GM19035 (cell line): Measurements from ENCODE around the gene GTSF1L.

Experiments
- ATAC-seq: cut with Tn5 transposase; IDR thresholded peaks from one replicate; pipeline ENCODE4 v1.9.1; 2021; ENCODE audit not compliant: unreplicated experiment

GTSF1L gene

DNA sequence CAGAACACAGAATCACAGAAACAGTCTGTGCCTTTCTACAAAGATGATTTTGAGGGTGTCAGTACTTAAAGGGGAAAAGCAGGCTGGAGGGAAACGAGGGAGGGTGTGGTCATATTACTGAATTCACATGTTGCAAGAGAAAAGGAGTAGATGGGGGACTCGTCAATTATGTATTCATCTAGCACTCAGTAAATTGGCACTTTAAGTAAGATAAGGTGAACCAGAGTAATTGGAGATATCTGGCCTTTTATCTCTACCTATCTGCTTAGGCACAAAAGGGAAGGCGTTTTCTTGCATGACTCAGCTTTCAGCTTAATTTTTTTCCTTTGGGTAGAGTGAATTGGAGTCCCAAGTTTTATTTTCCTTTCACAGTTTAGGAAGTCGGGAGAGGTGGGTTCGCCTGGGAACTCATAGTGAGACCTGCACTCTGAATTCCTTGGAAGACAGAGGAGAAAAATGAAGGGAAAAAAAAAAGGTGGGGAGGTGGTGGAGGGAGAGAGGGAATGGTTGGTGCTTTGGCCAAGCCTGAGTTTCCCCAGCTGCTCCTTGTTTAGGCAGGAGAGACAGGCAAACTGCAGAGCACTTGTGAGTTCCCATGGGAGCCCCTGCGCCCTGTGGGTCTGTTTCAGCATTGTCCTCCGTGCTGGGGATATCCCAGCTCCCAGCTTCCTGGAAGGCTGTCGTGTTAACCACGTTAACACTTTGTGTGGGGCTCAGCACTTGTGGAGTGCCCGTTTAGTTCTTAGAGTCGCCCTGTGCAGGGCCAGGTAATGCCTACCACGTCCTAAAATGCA, 19.7 kb upstream of the GTSF1L start:
- no peak for ATAC-seq

DNA sequence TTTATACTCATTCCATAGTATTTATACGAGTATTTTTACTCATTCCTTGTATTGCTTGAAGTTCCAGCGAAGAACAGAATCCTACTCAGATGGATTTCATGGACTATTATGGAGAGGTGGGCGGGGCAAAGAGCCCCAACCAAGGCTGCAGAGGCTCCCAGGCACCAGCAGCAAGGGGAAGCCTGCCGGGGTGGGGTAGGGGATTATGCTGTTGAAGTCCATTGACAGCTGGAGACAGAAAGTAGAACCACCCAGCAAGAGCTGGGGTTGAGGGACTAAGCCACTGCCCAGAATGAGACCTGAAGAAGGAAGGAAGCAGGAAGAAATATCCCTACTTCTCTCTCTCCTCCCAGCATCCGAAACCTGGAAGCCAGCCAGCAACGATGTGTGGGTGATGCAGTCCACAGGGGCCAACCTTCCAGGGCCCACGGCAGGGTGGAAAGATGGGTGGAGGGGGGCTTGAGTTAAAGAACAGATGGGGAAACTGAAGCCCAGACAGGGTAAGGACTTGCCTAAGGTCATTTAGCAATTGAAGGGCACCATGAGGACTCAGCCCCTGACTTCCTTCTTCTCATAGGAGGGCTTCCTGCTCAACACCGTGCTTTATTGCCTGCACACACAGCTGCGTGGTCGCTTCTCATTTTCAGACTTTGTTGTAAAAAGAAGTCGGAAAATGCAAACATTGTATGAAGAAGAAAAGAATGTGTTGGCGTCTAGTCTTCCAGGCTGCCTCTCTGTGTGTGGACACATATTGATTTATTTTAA, 18.3 kb upstream of the GTSF1L start:
- ATAC-seq = no peak

DNA sequence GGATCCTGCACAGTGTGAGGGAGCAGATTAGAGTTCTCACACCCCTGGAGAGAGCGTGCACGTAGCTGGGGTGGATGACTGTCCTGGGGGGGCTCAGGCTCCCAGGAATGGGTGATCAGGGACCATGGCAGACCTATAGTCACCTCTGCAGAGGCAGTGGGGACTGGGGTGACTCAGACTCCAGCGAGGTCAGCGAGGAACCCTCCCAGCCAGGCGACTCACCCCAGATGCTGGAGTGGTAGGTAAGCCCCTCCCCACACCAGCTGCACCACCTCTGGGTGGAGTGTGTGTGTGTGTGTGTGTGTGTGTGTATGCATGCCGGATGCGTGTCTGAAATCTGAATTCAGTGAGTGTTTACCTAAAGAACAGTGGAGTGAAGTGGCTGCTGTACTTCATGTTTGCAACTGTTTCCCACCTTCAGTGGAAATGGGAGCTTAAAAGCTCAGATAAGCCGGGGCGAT, 17.4 kb upstream of the GTSF1L start:
- ATAC-seq = no peak

DNA sequence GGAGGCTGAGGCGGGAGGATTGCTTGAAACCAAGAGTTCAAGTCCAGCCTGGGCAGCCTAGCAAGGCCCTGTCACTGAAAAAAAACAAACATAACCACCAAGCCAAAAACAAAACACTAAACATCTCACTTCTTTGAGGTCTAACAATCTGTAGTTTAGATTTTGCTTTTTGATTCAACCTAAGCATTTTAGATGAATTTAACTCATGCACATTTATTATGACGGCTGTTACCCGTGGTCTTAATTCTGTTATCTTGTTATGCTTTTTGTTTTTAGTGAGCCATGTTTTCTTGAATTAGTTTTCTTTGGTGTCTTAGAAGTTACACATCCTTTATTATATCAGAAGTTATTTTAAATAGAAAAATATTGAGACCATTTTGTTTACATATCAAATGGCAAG, 13.8 kb upstream of the GTSF1L start:
- ATAC-seq = no peak

GRCh38 chr20:43739148-43739749, 12.4 kb upstream of the GTSF1L start:
- no peak for ATAC-seq

DNA sequence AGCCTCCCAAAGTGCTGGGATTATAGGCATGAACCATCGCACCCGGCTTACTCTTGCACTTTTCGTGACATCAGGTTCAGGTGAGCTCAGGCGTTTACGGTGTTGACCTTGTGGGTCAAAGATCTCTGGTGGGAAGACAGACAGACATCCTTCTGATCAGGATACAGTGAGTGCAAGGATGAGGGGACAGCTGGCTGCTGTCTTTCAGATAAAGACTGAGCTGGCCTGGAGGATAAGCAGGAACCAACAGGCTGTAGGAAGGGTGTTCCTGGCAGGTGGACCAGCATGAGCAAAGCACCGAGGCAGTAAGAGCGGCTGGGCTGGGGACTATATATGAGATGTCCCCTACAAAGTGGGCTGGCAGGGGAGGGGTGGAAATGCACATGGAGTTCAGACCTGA, 11.1 kb upstream of the GTSF1L start:
- no peak for ATAC-seq

DNA sequence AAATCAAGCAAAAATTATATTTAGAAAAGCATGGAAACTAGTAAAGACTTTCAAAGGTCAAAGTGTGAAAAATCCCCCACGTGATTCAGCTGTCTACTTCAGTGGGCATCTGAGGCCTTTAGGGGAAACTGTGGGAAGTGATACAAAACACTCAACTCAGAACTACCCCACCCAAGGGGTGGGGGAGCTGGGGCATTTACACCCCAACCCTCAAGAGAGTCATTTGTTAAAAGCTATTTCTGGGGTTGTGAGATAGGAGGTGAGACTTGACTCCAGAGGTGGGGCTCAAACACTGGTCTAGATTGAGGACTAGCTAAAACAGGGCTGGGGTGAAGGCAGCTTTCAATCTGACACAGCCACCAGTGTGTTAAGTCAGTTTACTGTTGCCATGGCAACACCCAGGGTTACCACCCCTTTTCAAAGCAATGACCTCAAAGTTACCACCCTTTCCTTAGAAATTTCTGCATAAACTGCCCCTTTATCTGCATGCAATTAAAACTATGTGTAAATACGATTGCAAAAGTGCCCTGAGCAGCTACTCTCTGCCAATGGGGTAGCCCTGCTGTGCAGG, 9.9 kb upstream of the GTSF1L start:
- peak; percentile 80 for ATAC-seq

GRCh38 chr20:43731927-43732326, 5.1 kb upstream of the GTSF1L start:
- ATAC-seq = no peak

- no peak for ATAC-seq
Measured at GRCh38 chr20:43731469-43731868, 4.7 kb upstream of the GTSF1L start.

DNA sequence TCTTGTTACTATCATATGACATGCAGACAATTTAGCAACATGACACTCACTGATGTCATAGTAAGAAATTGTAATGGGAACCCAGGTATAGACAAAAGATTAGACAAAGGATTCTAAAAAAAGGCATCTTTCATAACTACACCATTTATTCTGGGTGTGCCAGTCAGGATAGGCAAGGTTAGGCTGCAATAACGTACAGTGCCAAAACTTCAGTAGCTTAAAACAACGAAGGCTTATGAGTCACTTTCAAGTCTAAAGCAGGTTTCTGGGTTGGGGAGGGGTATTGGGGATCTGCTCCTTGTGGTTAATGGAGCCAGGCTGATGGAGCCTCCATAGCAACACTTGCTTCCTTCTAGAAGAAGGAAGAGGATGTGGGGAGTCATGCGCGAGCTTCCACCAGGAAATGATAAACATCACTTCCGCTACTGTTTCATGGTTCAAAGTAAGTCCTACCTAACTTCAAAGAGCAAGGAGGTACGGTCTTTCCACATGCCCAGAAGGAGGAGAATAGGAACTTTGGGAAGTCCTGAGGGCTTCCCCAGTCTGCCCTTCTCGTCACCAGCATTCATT, 2.0 kb upstream of the GTSF1L start:
- no peak for ATAC-seq

GRCh38 chr20:43727980-43728590, 1.3 kb upstream of the GTSF1L start:
- ATAC-seq = no peak

GRCh38 chr20:43726333-43726732, 469 bp downstream of the GTSF1L start:
- ATAC-seq = no peak

- no peak for ATAC-seq
Measured at GRCh38 chr20:43725666-43726065, 1.1 kb downstream of the GTSF1L start.

DNA sequence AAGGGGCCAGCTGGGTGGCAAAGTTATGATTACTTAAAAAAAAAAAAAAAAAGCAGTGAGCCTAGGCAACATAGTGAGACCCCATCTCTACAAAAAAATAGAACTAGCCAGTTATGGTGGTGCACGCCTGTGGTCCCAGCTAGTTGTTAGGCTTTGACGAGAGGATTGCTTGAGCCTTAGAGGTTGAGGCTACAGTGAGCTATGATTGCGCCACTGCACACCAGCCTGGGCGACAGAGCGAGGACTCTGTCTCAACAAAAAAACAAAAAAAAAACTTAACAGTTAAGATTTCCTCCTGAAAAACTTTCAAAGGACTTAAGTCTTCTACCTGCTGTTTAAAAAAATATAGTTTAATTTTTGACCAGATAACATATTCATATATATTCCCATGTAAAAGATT, 2.4 kb downstream of the GTSF1L start:
- no peak for ATAC-seq

DNA sequence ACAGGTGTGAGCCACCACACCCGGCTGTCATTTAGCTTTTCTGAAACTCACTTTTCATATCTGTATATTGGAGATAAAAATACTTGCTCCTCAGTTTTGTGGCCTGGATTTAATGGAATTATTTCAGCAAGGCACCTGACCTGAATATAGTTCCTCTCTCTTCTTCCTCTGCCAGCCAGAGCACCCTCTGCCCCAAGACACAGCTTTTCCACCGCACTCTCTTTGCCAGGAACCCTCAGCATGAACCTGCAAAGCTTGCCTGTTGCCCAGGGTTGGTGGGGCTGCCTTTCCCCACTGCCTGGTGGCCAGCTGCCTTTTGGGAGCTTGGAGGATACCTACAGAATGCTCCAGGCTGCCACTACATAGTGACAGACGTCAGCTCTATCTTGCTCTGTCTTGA, 3.1 kb downstream of the GTSF1L start:
- no peak for ATAC-seq

GRCh38 chr20:43723186-43723585, 3.6 kb downstream of the GTSF1L start:
- ATAC-seq = no peak

DNA sequence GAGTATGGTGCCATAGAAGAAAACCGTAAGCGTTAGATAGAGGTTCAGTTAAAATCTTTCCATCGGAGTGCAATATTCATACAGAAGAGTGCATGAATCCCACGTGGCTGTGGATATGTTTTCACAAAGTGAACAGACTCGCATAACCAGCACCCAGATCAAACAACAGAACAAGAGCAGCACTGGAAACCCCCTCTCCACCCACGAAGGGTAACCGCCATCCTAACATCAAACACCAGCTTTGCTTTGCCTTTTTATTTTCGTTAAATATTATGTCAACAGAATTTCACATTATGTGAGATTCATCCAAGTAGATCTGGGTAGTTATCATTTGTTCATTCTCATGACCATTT, 4.7 kb downstream of the GTSF1L start:
- no peak for ATAC-seq

- no peak for ATAC-seq
Measured at GRCh38 chr20:43721429-43722152, 5.2 kb downstream of the GTSF1L start.

DNA sequence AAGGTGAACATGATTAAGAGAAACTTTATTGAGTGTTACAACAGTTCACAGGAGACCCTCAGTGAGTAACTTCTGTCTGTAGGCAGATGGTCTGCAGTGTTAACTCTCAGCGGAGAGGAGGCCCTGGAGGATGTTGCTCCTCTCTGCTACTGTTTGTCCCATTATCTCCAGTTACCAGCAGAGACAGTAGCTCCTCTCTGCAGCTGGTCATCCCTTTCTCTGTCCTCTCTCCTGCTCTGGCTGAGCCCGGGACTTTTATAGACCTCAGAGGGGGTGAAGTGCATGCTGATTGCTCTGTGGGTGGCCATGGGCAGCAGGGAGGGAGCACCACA, 5.7 kb downstream of the GTSF1L start:
- ATAC-seq = no peak

GRCh38 chr20:43720007-43720406, 6.8 kb downstream of the GTSF1L start:
- no peak for ATAC-seq
